Motor neuron (in vitro differentiated cells): ENCODE measurements around the gene ZNF593OS. TPM values are rescaled to one million over a fixed set of nuclear protein-coding genes. Genes with fewer than 3 reads are reported as not detected.

ENCODE experiments used
- ATAC-seq, 8 experiments: fragments of 200-7000 bp; cut with Tn5 transposase; replicated peaks in 6 of 8; 2 replicates each; pipeline ENCODE4 v1.8.0; 2021; ENCODE audit warnings: mild to moderate bottlenecking in 8 of 8, moderate library complexity in 8 of 8
- H3K27ac ChIP-seq, 2 donors: fragments of 250-450 bp; sonication (Bioruptor Pico); 2 replicates each; pipeline ENCODE4 v1.9.0; 2021; ENCODE audit warnings: antibody characterized with exemption in 2 of 2, mild to moderate bottlenecking in 2 of 2, moderate library complexity in 1 of 2
- H3K4me1 ChIP-seq, 2 donors: fragments of 250-450 bp; sonication (Bioruptor Pico); replicated peaks in 1 of 2; 2 replicates each; pipeline ENCODE4 v1.6.1; 2021; ENCODE audit warnings: antibody characterized with exemption in 2 of 2, mild to moderate bottlenecking in 2 of 2, moderate library complexity in 1 of 2
- H3K4me3 ChIP-seq, 5 donors: fragments of 250-450 bp; sonication (Bioruptor Pico); 2 replicates each; pipeline ENCODE4 v1.9.0; 2021; ENCODE audit warnings: antibody characterized with exemption in 5 of 5, mild to moderate bottlenecking in 5 of 5, moderate library complexity in 4 of 5
- WGBS, 10 experiments: fragments of 450-650 bp; shearing (Covaris generic); methylation state at CpG; one replicate each; pipeline ENCODE4 v1.0.0; 2022; 5-methylcytosine and 5-hydroxymethylcytosine counted together
- in situ Hi-C, 9 experiments: fragments of 400-800 bp; cut with MboI; loops; one replicate each; pipeline ENCODE4 v1.15.0; 2021; ENCODE audit warnings: low sequenced_read_pairs in 9 of 9, low pct_unique_long_range_greater_than_20kb in 2 of 9; ENCODE audit not compliant: unreplicated experiment in 9 of 9
- total RNA-seq, 8 experiments: library from RNA; unstranded; fragments of 300-600 nt; gene quantifications; 2 replicates each; pipeline versions ENCODE4 v1.2.3 to v1.2.4, GENCODE V29; 2022

Gene ZNF593OS
- total RNA-seq, 8 experiments from 2014 or later: 0.54 to 5.7 (median 3.5) TPM

- Histone ChIP-seq H3K4me3 (no peak within 1 kb of the TSS), H3K27ac (no peak within 1 kb of the TSS), H3K4me1 (no peaks in the 10 kb centered on the region)
- in situ Hi-C loops: no loop called here
- ATAC-seq: peak in 2 of 8 experiments; percentile 14 to 29
- 40 to 87% (median 50%) methylated on average over 2 to 8 of the region's 21 CpGs; no CpG with 5 or more reads in 5 of the 10 experiments for WGBS, 10 experiments
Observed at GRCh38 chr1:26177182-26177684, 5.6 kb upstream of the ZNF593OS start, which contains the start of gene CNKSR1. TSS of gene CNKSR1 (plus strand) at chr1:26177491. CDS start at chr1:26177548, 57 bp downstream.

- in situ Hi-C loops: no loop called here
- WGBS, 10 experiments: 86 to 100% (median 92%) methylated on average over 1 to 5 of the region's 8 CpGs
- Histone ChIP-seq H3K4me1 (peaks cover 9 to 14% of the 10 kb centered on the region in 2 donors), H3K4me3 (no peak overlapping the region), H3K27ac (no peak overlapping the region)
- ATAC-seq: no peak
Observed at GRCh38 chr1:26175346-26175745, 3.7 kb upstream of the ZNF593OS start.

- in situ Hi-C loops: no loop called here
- 50 to 74% (median 70%) methylated on average over 2 to 9 of the region's 9 CpGs; no CpG with 5 or more reads in 7 of the 10 experiments for WGBS, 10 experiments
- Histone ChIP-seq H3K4me3 (peak overlapping the region; percentile 65 to 91 (median 76)), H3K27ac (peak overlapping the region; percentile 71 to 88), H3K4me1 (peaks cover 25 to 29% of the 10 kb centered on the region in 2 donors)
- ATAC-seq: no peak
Observed at GRCh38 chr1:26170472-26170821, 1.2 kb downstream of the ZNF593OS start.

GRCh38 chr1:26169669-26170471 is 1.8 kb downstream of the ZNF593OS start, which contains the start of gene ZNF593:
TSS of gene ZNF593 (plus strand) at chr1:26169908. CDS start at chr1:26169984, 76 bp downstream.
- H3K4me3 ChIP-seq: peak within 1 kb of the TSS; percentile 65 to 91 (median 76)
- in situ Hi-C loops: no loop called here
- ATAC-seq: peak; percentile 87 to 97 (median 88)
- 1 to 5% (median 2%) methylated on average over 17 to 55 of the region's 76 CpGs; no CpG with 5 or more reads in 6 of the 10 experiments for WGBS, 10 experiments
- H3K4me1 ChIP-seq: peaks cover 29 to 31% of the 10 kb centered on the region in 2 donors
- peak within 1 kb of the TSS; percentile 74 to 88 for H3K27ac ChIP-seq

- peak overlapping the region; percentile 74 to 88 for H3K27ac ChIP-seq
- WGBS, 10 experiments: 33 to 68% (median 63%) methylated on average over 1 to 4 of the region's 4 CpGs; no CpG with 5 or more reads in 7 of the 10 experiments
- peaks cover 33 to 37% of the 10 kb centered on the region in 2 donors for H3K4me1 ChIP-seq
- H3K4me3 ChIP-seq: peak overlapping the region in 1 of 5 donors; percentile 91
- ATAC-seq: peak in 2 of 8 experiments; percentile 2 to 3
- in situ Hi-C loops: no loop called here
Observed at GRCh38 chr1:26169198-26169554, 2.5 kb downstream of the ZNF593OS start.

GRCh38 chr1:26168410-26169197 is 3.0 kb downstream of the ZNF593OS start, which contains the start of gene C1orf232:
TSS of gene C1orf232 (minus strand) at chr1:26168963. CDS start at chr1:26168499, 464 bp downstream.
- peak within 1 kb of the TSS; percentile 65 to 91 (median 76) for H3K4me3 ChIP-seq
- in situ Hi-C loops: no loop called here
- WGBS, 10 experiments: 27 to 52% (median 40%) methylated on average over 2 to 5 of the region's 5 CpGs; no CpG with 5 or more reads in 5 of the 10 experiments
- peaks cover 33 to 42% of the 10 kb centered on the region in 2 donors for H3K4me1 ChIP-seq
- H3K27ac ChIP-seq: peak within 1 kb of the TSS; percentile 74 to 88
- peak in 5 of 8 experiments; percentile 54 to 62 (median 61) for ATAC-seq

GRCh38 chr1:26166719-26167281 is 4.8 kb downstream of the ZNF593OS start:
- in situ Hi-C loops: no loop called here
- no peak overlapping the region for H3K27ac ChIP-seq
- 33 to 100% (median 78%) methylated on average over 1 to 3 of the region's 4 CpGs; no CpG with 5 or more reads in 4 of the 10 experiments for WGBS, 10 experiments
- H3K4me1 ChIP-seq: peaks cover 33 to 43% of the 10 kb centered on the region in 2 donors
- H3K4me3 ChIP-seq: no peak overlapping the region
- no peak for ATAC-seq

- ATAC-seq: no peak
- Histone ChIP-seq H3K27ac (peak overlapping the region in 1 of 2 donors; percentile 71), H3K4me3 (peak overlapping the region in 1 of 5 donors; percentile 22), H3K4me1 (peaks cover 30 to 49% of the 10 kb centered on the region in 2 donors)
- 48 to 72% (median 65%) methylated on average over 3 to 8 of the region's 19 CpGs; no CpG with 5 or more reads in 3 of the 10 experiments for WGBS, 10 experiments
- in situ Hi-C loops: no loop called here
Observed at GRCh38 chr1:26164861-26165842, 6.5 kb downstream of the ZNF593OS start.

GRCh38 chr1:26164036-26164860 is 7.4 kb downstream of the ZNF593OS start:
- H3K4me3 ChIP-seq: peak overlapping the region; percentile 8 to 28 (median 23)
- in situ Hi-C loops: no loop called here
- H3K27ac ChIP-seq: peak overlapping the region in 1 of 2 donors; percentile 71
- peak; percentile 35 to 71 (median 52) for ATAC-seq
- peaks cover 33 to 53% of the 10 kb centered on the region in 2 donors for H3K4me1 ChIP-seq
- WGBS, 10 experiments: 0 to 31% (median 10%) methylated on average over 2 to 13 of the region's 72 CpGs; no CpG with 5 or more reads in 3 of the 10 experiments

GRCh38 chr1:26163684-26164035 is 8.0 kb downstream of the ZNF593OS start:
- Histone ChIP-seq H3K4me3 (peak overlapping the region in 2 of 5 donors; percentile 22 to 28), H3K27ac (peak overlapping the region in 1 of 2 donors; percentile 31), H3K4me1 (peaks cover 33 to 53% of the 10 kb centered on the region in 2 donors)
- WGBS, 10 experiments: 48 to 94% (median 80%) methylated on average over 2 to 8 of the region's 9 CpGs; no CpG with 5 or more reads in 1 of the 10 experiments
- no peak for ATAC-seq
- in situ Hi-C loops: no loop called here

GRCh38 chr1:26162220-26162709 is 9.4 kb downstream of the ZNF593OS start:
- 0 to 100% (median 55%) methylated on average over 1 to 21 of the region's 21 CpGs; no CpG with 5 or more reads in 2 of the 10 experiments for WGBS, 10 experiments
- no peak for ATAC-seq
- no peak overlapping the region for H3K27ac ChIP-seq
- in situ Hi-C loops: no loop called here
- peak overlapping the region; percentile 22 to 39 (median 26) for H3K4me3 ChIP-seq
- peaks cover 29 to 55% of the 10 kb centered on the region in 2 donors for H3K4me1 ChIP-seq
